RWPE1 (cell line): Measurements from ENCODE around the gene DUSP9.
"Not testable (repeated sequence)": the region's sequence is repeated elsewhere in the genome, so short reads cannot be mapped to it uniquely, and the experiment has no call there.

Source experiments
- CTCF ChIA-PET: fragments of 350-600 bp; sonication (Branson Sonifier 250); formaldehyde crosslinking; extraction: SDS; loops from one replicate; lab custom pipeline; 2021; lab: Yijun Ruan, JAX
- POLR2A ChIA-PET: fragments of 400-600 bp; formaldehyde crosslinking; extraction: SDS; loops from one replicate; lab custom pipeline; 2020; ENCODE audit warnings: antibody characterized with exemption; ENCODE audit not compliant: low non-redundant PET; lab: Yijun Ruan, JAX
- DNase-seq: peaks from one replicate; pipeline ENCODE4 v3.0.0; 2012; ENCODE audit warnings: low spot score
- H3K27ac ChIP-seq: fragments of 450-650 bp; 2 replicates; pipeline ENCODE4 v1.5.1; 2017
- CTCF ChIP-seq: fragments of 450-650 bp; conservative IDR thresholded peaks from 2 replicates; pipeline ENCODE4 v1.5.1; 2017; ENCODE audit warnings: low read depth, mild to moderate bottlenecking

The DUSP9 gene

DNA sequence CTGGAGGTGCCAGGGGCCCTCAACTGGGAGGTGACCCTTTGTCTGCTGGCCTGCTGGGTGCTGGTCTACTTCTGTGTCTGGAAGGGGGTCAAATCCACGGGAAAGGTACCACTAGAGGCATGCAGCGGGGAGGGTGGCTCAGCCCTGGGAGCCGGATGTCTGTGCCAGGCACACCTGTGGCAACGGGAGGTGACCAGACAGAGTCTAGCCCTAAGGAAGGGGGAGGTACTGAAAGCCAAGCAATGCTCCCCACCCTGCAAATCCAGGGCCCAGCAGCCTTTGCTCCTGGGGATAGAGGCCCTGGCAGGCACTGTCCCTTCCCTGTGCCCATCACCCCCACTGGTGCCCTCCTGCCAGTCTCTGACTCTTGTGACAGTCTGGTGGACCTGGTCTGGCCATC is 45.0 kb downstream of the DUSP9 start:
- no peak for TF ChIP-seq CTCF
- ChIA-PET POLR2A (no interaction called here), CTCF (no interaction called here)
- no peak for DNase-seq
- peak overlapping the region; percentile 59 for H3K27ac ChIP-seq

- POLR2A ChIA-PET, result no interaction called here
- CTCF ChIA-PET, result no interaction called here
- no peak for DNase-seq
- peak overlapping the region; percentile 59 for H3K27ac ChIP-seq
- TF ChIP-seq CTCF, result no peak
Observed at GRCh38 chrX:153692611-153693156, 45.7 kb downstream of the DUSP9 start.

DNA sequence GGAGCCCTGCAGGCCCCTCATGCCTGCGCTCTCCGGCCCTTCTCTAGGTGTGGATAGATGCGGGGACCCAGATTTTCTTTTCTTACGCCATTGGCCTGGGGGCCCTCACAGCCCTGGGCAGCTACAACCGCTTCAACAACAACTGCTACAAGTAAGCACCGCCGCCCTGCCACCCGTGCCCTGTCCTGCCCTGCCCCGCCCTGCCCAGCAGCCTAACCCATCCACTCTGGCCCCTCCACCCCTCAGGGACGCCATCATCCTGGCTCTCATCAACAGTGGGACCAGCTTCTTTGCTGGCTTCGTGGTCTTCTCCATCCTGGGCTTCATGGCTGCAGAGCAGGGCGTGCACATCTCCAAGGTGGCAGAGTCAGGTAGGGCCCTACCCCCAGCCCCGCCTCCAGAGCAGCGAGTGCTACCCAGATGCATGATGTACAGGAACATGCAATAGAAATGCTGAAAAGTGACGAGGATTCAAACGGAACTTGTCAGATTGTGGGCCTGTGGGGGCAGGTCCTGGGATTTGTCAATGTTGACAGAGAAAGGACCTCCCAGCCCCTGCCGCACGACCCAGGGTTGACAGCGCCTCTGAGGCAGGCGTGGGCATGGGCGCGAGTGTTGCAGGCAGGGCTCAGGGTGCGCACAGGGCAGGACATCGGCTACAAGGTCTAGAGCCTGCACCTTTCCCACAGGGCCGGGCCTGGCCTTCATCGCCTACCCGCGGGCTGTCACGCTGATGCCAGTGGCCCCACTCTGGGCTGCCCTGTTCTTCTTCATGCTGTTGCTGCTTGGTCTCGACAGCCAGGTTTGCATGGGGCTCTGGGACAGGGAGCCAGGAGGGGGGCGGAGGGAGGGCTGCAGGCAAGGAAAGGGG is 46.4 kb downstream of the DUSP9 start:
- ChIA-PET POLR2A (no interaction called here), CTCF (no interaction called here)
- no peak for TF ChIP-seq CTCF
- H3K27ac ChIP-seq, result peak overlapping the region; percentile 59
- no peak for DNase-seq

GRCh38 chrX:153694256-153694655 is 47.3 kb downstream of the DUSP9 start:
- CTCF ChIA-PET, DNase-seq, POLR2A ChIA-PET: not testable (repeated sequence)
- peak overlapping the region; percentile 59 for H3K27ac ChIP-seq

DNA sequence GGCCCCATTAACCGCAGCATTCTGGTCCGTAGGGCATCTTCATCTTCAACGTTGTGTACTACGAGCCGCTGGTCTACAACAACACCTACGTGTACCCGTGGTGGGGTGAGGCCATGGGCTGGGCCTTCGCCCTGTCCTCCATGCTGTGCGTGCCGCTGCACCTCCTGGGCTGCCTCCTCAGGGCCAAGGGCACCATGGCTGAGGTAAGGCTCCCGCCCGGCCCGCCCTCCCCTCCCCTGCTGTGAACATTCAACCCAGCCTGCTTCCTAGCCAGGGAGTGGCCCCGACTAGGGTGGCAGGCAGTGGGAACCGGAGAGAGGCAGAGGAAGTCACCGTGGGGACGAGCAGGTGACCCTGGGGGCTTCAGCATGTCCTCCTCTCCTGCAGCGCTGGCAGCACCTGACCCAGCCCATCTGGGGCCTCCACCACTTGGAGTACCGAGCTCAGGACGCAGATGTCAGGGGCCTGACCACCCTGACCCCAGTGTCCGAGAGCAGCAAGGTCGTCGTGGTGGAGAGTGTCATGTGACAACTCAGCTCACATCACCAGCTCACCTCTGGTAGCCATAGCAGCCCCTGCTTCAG is 47.8 kb downstream of the DUSP9 start:
- ChIA-PET CTCF (no interaction called here), POLR2A (no interaction called here)

DNA sequence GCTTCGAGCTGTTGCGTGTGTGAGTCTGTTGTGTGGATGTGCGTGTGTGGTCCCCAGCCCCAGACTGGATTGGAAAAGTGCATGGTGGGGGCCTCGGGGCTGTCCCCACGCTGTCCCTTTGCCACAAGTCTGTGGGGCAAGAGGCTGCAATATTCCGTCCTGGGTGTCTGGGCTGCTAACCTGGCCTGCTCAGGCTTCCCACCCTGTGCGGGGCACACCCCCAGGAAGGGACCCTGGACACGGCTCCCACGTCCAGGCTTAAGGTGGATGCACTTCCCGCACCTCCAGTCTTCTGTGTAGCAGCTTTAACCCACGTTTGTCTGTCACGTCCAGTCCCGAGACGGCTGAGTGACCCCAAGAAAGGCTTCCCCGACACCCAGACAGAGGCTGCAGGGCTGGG is 49.1 kb downstream of the DUSP9 start:
- ChIA-PET POLR2A (no interaction called here), CTCF (interaction anchor here (0.6 kb wide), 1 partner anchor 84 kb away, joined by 3 read pairs; no protein-coding TSS in a partner anchor)
- TF ChIP-seq CTCF, result no peak

More for the DNA sequence above, 47.8 kb downstream of the DUSP9 start:
- H3K27ac ChIP-seq, result 0 out of 2 replicates have a peak overlapping the region, but pooled peaks have one; percentile 59
- no peak for TF ChIP-seq CTCF
- no peak for DNase-seq

DNA sequence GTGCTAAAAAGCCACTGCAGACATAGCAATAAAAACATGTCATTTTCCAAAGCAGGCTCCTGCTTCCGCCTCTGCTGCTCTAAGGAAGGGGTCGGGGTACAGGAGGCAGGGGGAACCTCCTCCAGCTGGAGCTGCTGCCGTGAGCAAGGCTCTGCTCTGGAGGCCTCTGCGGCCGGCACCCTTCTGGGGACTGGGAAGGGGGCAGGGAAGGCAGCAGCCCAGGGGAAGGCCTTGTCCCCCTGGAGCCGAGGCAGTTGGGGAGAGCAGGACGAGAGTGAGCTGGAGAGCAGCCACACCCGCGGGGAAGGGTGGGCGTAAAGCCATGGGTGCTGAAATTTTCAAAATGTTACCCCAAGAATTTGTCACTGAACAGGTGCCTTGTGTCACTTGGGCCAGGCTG is 49.5 kb downstream of the DUSP9 start:
- CTCF ChIA-PET, result interaction anchor here (0.6 kb wide), 1 partner anchor 85 kb away, joined by 3 read pairs; no protein-coding TSS in a partner anchor
- DNase-seq, POLR2A ChIA-PET: not testable (repeated sequence)
- H3K27ac ChIP-seq, result peak overlapping the region; percentile 55

More for the DNA sequence above, 49.1 kb downstream of the DUSP9 start:
- no peak for DNase-seq
- peak overlapping the region; percentile 55 for H3K27ac ChIP-seq

- DNase-seq, POLR2A ChIA-PET: not testable (repeated sequence)
Observed at GRCh38 chrX:153696986-153697722, 50.2 kb downstream of the DUSP9 start.

More at GRCh38 chrX:153696986-153697722, 50.2 kb downstream of the DUSP9 start:
- CTCF ChIA-PET, result not testable (repeated sequence)
- H3K27ac ChIP-seq, result peak overlapping the region; percentile 55
